Measurements from ENCODE around the gene FBXO42. TPM values are rescaled to one million over a fixed set of nuclear protein-coding genes. Genes with fewer than 3 reads are reported as not detected.

Gene FBXO42
- total RNA-seq, 1 donor from 2014 or later: 25.6 TPM

- no peaks in the 10 kb centered on the region for H3K79me2 ChIP-seq (ENCODE audit: insufficient read depth, low read length)
- Mint-ChIP-seq H3K27me3 (ENCODE audit: low read depth, unreplicated experiment) (peaks cover 3% of the 10 kb centered on the region), H3K4me1 (ENCODE audit: low read depth, unreplicated experiment) (peaks cover 8% of the 10 kb centered on the region), H3K27ac (ENCODE audit: unreplicated experiment) (no peak overlapping the region), H3K9me3 (ENCODE audit: unreplicated experiment) (no peaks in the 10 kb centered on the region), H3K4me3 (ENCODE audit: unreplicated experiment) (no peak overlapping the region), H3K36me3 (ENCODE audit: low read depth, unreplicated experiment) (no peaks in the 10 kb centered on the region)
- TF ChIP-seq CTCF (IDR thresholded peaks at IDR 0.05; ENCODE audit: insufficient read depth, low read depth, low read length): no peak
- TF ChIP-seq EZH2 (IDR thresholded peaks at IDR 0.05; ENCODE audit: insufficient read depth, low read length): no peak
- no peak overlapping the region for H3K4me3 ChIP-seq (ENCODE audit: insufficient read depth, low read depth, low read length)
- H3K9ac ChIP-seq (ENCODE audit: low read length): no peak overlapping the region
- FAIRE-seq: no peak
- peaks cover 2% of the 10 kb centered on the region for H3K27me3 ChIP-seq (ENCODE audit: insufficient read depth, low read length)
- no peak for DNase-seq (ENCODE audit: low read depth)
- H3K4me1 ChIP-seq (ENCODE audit: insufficient read depth, low read length): peaks cover 17% of the 10 kb centered on the region
- H3K4me2 ChIP-seq (ENCODE audit: low read length): no peak overlapping the region
- H2AFZ ChIP-seq (ENCODE audit: low read depth, low read length): no peak overlapping the region
- H3K27ac ChIP-seq (ENCODE audit: low read depth, low read length): no peak overlapping the region
- H3K9me3 ChIP-seq (ENCODE audit: insufficient read depth, low read depth, low read length): no peaks in the 10 kb centered on the region
- no peaks in the 10 kb centered on the region for H4K20me1 ChIP-seq (ENCODE audit: insufficient read depth, low read length)
- no peaks in the 10 kb centered on the region for H3K36me3 ChIP-seq (ENCODE audit: insufficient read depth, low read length)
These were observed 139.3 kb downstream of the FBXO42 start for GRCh38 chr1:16213013-16213412.

DNA sequence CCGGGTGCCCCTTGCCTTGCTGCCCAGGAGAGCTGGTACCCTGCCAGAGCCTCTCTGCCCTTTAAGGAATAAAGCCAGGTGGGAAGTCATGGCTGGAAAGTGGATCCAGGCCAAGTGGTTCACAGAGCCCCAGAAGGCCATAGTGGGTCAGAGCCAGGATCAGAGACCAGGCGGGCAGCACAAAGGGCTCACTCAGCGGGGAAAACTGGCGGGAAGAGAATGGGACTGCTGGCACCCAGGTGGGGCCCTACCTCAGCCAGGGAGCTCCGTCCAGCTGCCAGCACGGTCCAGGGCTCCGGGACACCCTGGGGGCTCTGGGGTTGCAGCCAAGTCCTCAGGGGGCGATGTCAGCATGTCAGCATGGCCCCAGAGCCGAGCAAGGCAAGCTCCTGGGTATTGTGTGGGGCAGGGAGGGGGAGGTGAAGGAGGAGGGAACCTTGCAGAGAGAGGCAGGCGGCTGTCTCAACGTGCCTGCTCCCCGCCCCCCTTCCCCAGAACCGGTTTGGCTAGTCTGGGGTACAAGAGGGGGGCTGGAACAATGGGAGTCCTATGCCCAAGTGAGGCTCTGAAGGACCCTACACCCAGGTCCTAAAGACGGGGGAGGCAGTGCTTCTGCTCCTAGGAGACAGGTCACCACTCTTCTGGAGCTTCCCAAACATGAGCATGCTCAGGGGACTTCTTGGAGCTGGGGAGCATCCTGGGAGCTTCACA is 139.9 kb downstream of the FBXO42 start, which contains the start of gene ARHGEF19:
Gene ARHGEF19 (minus strand): TSS at position 402 of the 711 bp plus-strand sequence. CDS start 3,598 bp downstream, outside the sequence.
- Histone ChIP-seq H3K79me2 (ENCODE audit: insufficient read depth, low read length) (no peaks in the 10 kb centered on the region), H3K4me3 (ENCODE audit: insufficient read depth, low read depth, low read length) (no peak within 1 kb of the TSS), H2AFZ (ENCODE audit: low read depth, low read length) (no peak within 1 kb of the TSS), H3K9ac (ENCODE audit: low read length) (no peak within 1 kb of the TSS), H3K36me3 (ENCODE audit: insufficient read depth, low read length) (no peaks in the 10 kb centered on the region), H3K27ac (ENCODE audit: low read depth, low read length) (no peak within 1 kb of the TSS), H3K27me3 (ENCODE audit: insufficient read depth, low read length) (peaks cover 2% of the 10 kb centered on the region), H3K4me1 (ENCODE audit: insufficient read depth, low read length) (peaks cover 18% of the 10 kb centered on the region), H4K20me1 (ENCODE audit: insufficient read depth, low read length) (no peaks in the 10 kb centered on the region), H3K9me3 (ENCODE audit: insufficient read depth, low read depth, low read length) (no peaks in the 10 kb centered on the region), H3K4me2 (ENCODE audit: low read length) (no peak within 1 kb of the TSS)
- TF ChIP-seq CTCF (IDR thresholded peaks at IDR 0.05; ENCODE audit: insufficient read depth, low read depth, low read length) (no peak), EZH2 (IDR thresholded peaks at IDR 0.05; ENCODE audit: insufficient read depth, low read length) (no peak)
- DNase-seq (ENCODE audit: low read depth) (no peak), FAIRE-seq (no peak)
- no peaks in the 10 kb centered on the region for H3K36me3 Mint-ChIP-seq (ENCODE audit: low read depth, unreplicated experiment)
- H3K4me3 Mint-ChIP-seq (ENCODE audit: unreplicated experiment): no peak within 1 kb of the TSS
- H3K27me3 Mint-ChIP-seq (ENCODE audit: low read depth, unreplicated experiment): peaks cover 3% of the 10 kb centered on the region
- peaks cover 8% of the 10 kb centered on the region for H3K4me1 Mint-ChIP-seq (ENCODE audit: low read depth, unreplicated experiment)
- H3K27ac Mint-ChIP-seq (ENCODE audit: unreplicated experiment): no peak within 1 kb of the TSS
- H3K9me3 Mint-ChIP-seq (ENCODE audit: unreplicated experiment): no peaks in the 10 kb centered on the region

- Histone ChIP-seq H3K79me2 (ENCODE audit: insufficient read depth, low read length) (no peaks in the 10 kb centered on the region), H3K9ac (ENCODE audit: low read length) (no peak overlapping the region), H3K27me3 (ENCODE audit: insufficient read depth, low read length) (peaks cover 2% of the 10 kb centered on the region), H3K9me3 (ENCODE audit: insufficient read depth, low read depth, low read length) (no peaks in the 10 kb centered on the region), H3K36me3 (ENCODE audit: insufficient read depth, low read length) (no peaks in the 10 kb centered on the region), H4K20me1 (ENCODE audit: insufficient read depth, low read length) (no peaks in the 10 kb centered on the region), H3K4me3 (ENCODE audit: insufficient read depth, low read depth, low read length) (no peak overlapping the region), H3K4me2 (ENCODE audit: low read length) (no peak overlapping the region), H2AFZ (ENCODE audit: low read depth, low read length) (no peak overlapping the region), H3K4me1 (ENCODE audit: insufficient read depth, low read length) (peaks cover 18% of the 10 kb centered on the region), H3K27ac (ENCODE audit: low read depth, low read length) (no peak overlapping the region)
- Mint-ChIP-seq H3K9me3 (ENCODE audit: unreplicated experiment) (no peaks in the 10 kb centered on the region), H3K27ac (ENCODE audit: unreplicated experiment) (no peak overlapping the region), H3K4me1 (ENCODE audit: low read depth, unreplicated experiment) (peaks cover 9% of the 10 kb centered on the region), H3K27me3 (ENCODE audit: low read depth, unreplicated experiment) (peaks cover 3% of the 10 kb centered on the region), H3K36me3 (ENCODE audit: low read depth, unreplicated experiment) (no peaks in the 10 kb centered on the region), H3K4me3 (ENCODE audit: unreplicated experiment) (no peak overlapping the region)
- FAIRE-seq: no peak
- DNase-seq (ENCODE audit: low read depth): no peak
- TF ChIP-seq EZH2 (IDR thresholded peaks at IDR 0.05; ENCODE audit: insufficient read depth, low read length) (no peak), CTCF (IDR thresholded peaks at IDR 0.05; ENCODE audit: insufficient read depth, low read depth, low read length) (no peak)
These were observed 140.5 kb downstream of the FBXO42 start for GRCh38 chr1:16211824-16212223.

Data from astrocyte (in vitro differentiated cells and primary cell).